Mesothelial cell of epicardium (in vitro differentiated cells): Measurements from ENCODE around the gene GSG1L. TPM values are rescaled to one million over a fixed set of nuclear protein-coding genes. Genes with fewer than 3 reads are reported as not detected.

Experiments used
- DNase-seq, 2 experiments: peaks; one replicate each; pipeline ENCODE4 v3.0.0; 2021; ENCODE audit warnings: low spot score in 2 of 2; ENCODE audit not compliant: unreplicated experiment in 2 of 2
- H3K27ac Mint-ChIP-seq: 2 replicates; pipeline ENCODE4 v1.8.0; 2021; ENCODE audit warnings: mixed read lengths
- H3K27me3 Mint-ChIP-seq: 2 replicates; pipeline ENCODE4 v1.8.0; 2021; ENCODE audit warnings: low read depth, mixed read lengths
- H3K36me3 Mint-ChIP-seq: 2 replicates; pipeline ENCODE4 v1.8.0; 2021; ENCODE audit warnings: mixed read lengths
- H3K4me1 Mint-ChIP-seq: 2 replicates; pipeline ENCODE4 v1.8.0; 2021; ENCODE audit warnings: mixed read lengths
- H3K4me3 Mint-ChIP-seq: 2 replicates; pipeline ENCODE4 v1.8.0; 2021; ENCODE audit warnings: mild to moderate bottlenecking, moderate library complexity, mixed read lengths
- H3K9me3 Mint-ChIP-seq: 2 replicates; pipeline ENCODE4 v1.8.0; 2021; ENCODE audit warnings: mixed read lengths
- CTCF ChIP-seq: fragments of 200-600 bp; sonication (generic); IDR thresholded peaks from one replicate; pipeline ENCODE4 v1.5.0; 2021; ENCODE audit warnings: antibody characterized with exemption; ENCODE audit not compliant: unreplicated experiment
- total RNA-seq: library from RNA; stranded (reverse); gene quantifications from 3 replicates; pipeline ENCODE4 v1.2.1, GENCODE V29; 2021

Gene GSG1L
- total RNA-seq, 1 donor from 2014 or later, result 1.7 TPM

GRCh38 chr16:27977966-27978365 is 85.5 kb downstream of the GSG1L start:
- no peak for TF ChIP-seq CTCF
- Mint-ChIP-seq H3K27ac (no peak overlapping the region), H3K4me3 (no peak overlapping the region), H3K4me1 (no peaks in the 10 kb centered on the region), H3K36me3 (no peaks in the 10 kb centered on the region), H3K27me3 (peaks cover 25% of the 10 kb centered on the region), H3K9me3 (peaks cover 4% of the 10 kb centered on the region)
- DNase-seq, result no peak

DNA sequence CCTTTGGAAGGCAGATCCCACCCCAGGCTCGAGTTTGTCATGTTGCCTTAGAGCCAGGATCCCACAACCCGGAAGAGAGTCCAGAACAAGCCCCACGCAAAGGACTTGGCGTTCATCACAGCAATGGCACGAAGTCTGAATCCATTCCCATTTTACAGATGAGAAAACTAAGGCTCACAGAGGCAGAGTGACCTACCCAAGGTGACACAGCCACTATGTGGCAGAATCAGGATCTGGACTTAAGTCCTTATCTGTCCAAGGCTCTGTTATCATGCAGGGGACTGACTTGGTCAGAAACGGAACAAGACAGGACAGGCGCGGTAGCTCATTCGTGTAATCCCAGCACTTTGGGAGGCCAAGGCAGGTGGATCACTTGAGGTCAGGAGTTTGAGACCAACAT is 86.5 kb downstream of the GSG1L start:
- Mint-ChIP-seq H3K9me3 (peaks cover 1% of the 10 kb centered on the region), H3K36me3 (no peaks in the 10 kb centered on the region), H3K4me1 (no peaks in the 10 kb centered on the region), H3K27me3 (peaks cover 26% of the 10 kb centered on the region), H3K27ac (no peak overlapping the region), H3K4me3 (no peak overlapping the region)
- no peak for DNase-seq
- no peak for TF ChIP-seq CTCF

GRCh38 chr16:27974896-27975540 is 88.5 kb downstream of the GSG1L start:
- no peak for TF ChIP-seq CTCF
- Mint-ChIP-seq H3K4me3 (no peak overlapping the region), H3K27me3 (peaks cover 30% of the 10 kb centered on the region), H3K9me3 (peaks cover 11% of the 10 kb centered on the region), H3K36me3 (no peaks in the 10 kb centered on the region), H3K4me1 (no peaks in the 10 kb centered on the region), H3K27ac (no peak overlapping the region)
- DNase-seq, result peak in 1 of 2 experiments; percentile 6

GRCh38 chr16:27973678-27974077 is 89.8 kb downstream of the GSG1L start:
- peaks cover 27% of the 10 kb centered on the region for H3K27me3 Mint-ChIP-seq
- H3K9me3 Mint-ChIP-seq, result peaks cover 16% of the 10 kb centered on the region
- no peaks in the 10 kb centered on the region for H3K36me3 Mint-ChIP-seq
- no peaks in the 10 kb centered on the region for H3K4me1 Mint-ChIP-seq
- DNase-seq, result no peak
- TF ChIP-seq CTCF, result peak; percentile 18
- no peak overlapping the region for H3K4me3 Mint-ChIP-seq
- no peak overlapping the region for H3K27ac Mint-ChIP-seq

GRCh38 chr16:27972500-27972899 is 91.0 kb downstream of the GSG1L start:
- Mint-ChIP-seq H3K36me3 (no peaks in the 10 kb centered on the region), H3K27me3 (peaks cover 25% of the 10 kb centered on the region), H3K27ac (no peak overlapping the region), H3K4me3 (no peak overlapping the region), H3K4me1 (no peaks in the 10 kb centered on the region), H3K9me3 (peaks cover 16% of the 10 kb centered on the region)
- DNase-seq, result no peak
- TF ChIP-seq CTCF, result no peak

GRCh38 chr16:27969574-27969973 is 93.9 kb downstream of the GSG1L start:
- no peak for TF ChIP-seq CTCF
- no peak for DNase-seq
- Mint-ChIP-seq H3K27me3 (peaks cover 25% of the 10 kb centered on the region), H3K4me3 (no peak overlapping the region), H3K4me1 (no peaks in the 10 kb centered on the region), H3K27ac (no peak overlapping the region), H3K36me3 (no peaks in the 10 kb centered on the region), H3K9me3 (peaks cover 16% of the 10 kb centered on the region)
